UCSD-AML1 (cell line): ENCODE data around the gene ABCE1.
"Not testable (repeated sequence)": the region's sequence is repeated elsewhere in the genome, so short reads cannot be mapped to it uniquely, and the experiment has no call there.

Source experiments
- DNase-seq: peaks from one replicate; lab custom pipeline; 2025; ENCODE audit not compliant: unreplicated experiment; lab: John Stamatoyannopoulos, UW

Gene ABCE1

GRCh38 chr4:145101091-145101490, 3.0 kb downstream of the ABCE1 start:
- DNase-seq: no peak

- no peak for DNase-seq
These were observed 4.5 kb downstream of the ABCE1 start for GRCh38 chr4:145102619-145103018.

GRCh38 chr4:145103496-145103895, 5.4 kb downstream of the ABCE1 start:
- DNase-seq: no peak

DNA sequence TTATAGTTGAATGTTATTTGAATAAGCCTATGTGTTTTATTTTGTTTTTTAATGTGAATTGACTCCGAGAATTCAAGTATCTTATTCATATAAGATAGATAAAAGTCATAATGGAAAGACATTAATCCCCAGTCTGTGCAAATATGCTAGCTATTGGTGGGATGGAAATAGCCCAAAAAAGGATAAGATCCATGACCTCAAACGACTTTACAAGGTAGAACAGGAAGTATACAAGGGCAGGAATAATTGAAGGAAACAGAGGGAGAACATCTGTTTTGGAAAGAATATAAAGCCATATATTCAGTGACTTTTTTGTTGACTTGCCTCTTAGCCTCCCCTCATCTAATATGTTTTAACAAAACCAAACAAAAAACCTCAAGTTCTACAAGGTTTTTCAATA, 9.0 kb downstream of the ABCE1 start:
- no peak for DNase-seq

DNA sequence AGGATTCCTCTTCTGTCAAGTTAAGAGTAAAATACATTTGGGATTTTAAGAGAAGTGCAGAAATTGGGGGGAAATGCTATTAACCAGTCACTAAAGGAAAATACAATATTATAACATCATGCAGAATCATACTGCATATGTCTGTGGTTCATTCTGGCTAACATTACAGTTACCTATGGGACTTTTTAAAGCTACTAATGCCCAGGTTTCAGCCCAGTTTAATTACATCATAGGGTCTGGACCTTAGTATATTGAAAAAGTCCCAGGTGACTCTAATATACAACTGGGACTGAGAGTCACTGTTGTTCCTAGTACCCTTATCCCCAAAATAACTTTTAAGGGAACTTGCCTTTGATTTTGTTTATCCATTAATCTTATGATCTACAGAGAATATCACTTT, 10.0 kb downstream of the ABCE1 start:
- no peak for DNase-seq

- no peak for DNase-seq
These were observed 27.3 kb downstream of the ABCE1 start for GRCh38 chr4:145125396-145125795.

DNA sequence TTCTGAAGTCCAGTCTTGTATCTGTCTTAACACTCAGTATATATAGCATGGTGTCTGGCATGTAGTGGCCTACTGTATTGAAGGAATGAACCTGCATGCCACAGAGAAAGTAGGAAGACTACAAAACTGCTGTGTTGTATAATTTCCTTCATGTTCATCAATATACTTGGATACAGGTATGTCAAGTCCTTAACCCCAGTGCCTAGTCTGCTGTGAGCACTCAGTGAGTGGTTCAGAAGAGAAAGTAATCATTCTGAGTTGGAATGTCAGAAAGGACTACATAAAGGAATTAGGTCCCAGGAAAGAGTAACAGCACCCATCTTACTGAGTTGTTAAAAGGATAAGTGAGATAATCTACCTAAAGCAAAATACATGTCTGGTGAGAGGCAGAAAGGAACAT, 32.0 kb downstream of the ABCE1 start:
- no peak for DNase-seq

DNA sequence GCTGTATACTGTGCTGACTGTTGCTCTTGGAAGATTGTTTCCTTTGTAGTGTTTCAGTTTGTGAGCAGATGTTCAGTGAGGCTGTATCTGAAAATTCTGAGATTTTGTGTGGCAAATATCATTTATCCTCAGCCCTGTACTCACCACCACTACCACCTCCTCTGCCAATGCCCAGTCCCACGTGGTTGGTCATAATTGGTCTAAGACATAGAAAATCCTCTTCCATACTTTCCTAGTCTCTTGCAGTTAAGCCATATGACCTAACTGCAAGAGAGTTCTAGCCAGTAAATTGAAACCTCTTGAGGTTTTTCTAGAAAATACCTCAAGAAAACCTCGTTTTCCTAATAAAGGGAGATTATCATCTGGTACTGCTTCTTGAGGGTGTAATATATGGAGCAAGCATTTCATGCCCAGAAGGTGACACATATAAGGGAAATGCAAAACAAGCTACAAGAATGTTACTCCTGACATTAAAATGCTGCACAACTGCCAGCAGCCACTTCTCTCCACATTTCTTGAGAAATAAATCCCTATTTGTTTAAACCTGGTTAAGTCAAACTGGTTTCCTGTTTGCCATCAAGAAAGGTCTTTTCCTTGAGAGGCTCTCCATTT, 32.8 kb downstream of the ABCE1 start:
- DNase-seq: no peak

DNA sequence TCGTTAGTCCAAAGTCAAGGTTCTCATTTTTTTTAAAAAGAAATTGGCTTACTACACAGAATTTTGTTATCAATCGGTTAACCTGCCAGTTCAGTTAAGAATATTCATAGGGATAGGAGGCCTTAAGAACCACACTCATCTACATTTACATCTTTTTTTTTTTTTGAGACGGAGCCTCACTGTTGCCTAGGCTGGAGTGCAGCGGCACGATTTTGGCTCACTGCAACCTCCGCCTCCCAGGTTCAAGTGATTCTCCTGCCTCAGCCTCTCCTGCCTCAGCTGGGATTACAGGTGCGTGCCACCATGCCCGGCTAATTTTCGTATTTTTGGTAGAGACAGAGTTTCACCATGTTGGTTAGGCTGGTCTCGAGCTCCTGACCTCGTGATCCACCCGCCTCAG, 33.7 kb downstream of the ABCE1 start:
- DNase-seq: no peak

- DNase-seq: peak; percentile 20
These were observed 34.5 kb downstream of the ABCE1 start for GRCh38 chr4:145132511-145133098.

GRCh38 chr4:145136219-145136618, 38.1 kb downstream of the ABCE1 start:
- DNase-seq: not testable (repeated sequence)

DNA sequence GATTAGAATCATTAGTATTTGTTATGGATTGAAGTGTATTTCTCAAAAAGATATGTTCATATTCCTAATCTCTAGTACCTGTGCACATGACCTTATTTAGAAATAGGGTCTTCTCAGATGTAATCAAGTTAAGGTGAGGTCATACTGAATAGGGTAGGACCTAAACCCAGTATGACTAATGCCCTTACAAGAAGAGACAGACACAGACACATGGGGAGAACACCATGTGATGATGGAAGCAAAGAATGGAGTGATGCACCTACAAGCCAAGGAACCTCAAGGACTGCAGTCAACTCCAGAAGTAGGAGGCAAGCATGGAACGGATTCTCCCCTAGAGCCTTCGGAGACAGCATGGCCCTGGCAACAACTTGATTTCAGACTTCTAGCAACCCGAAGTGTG, 50.9 kb downstream of the ABCE1 start:
- DNase-seq: no peak

- DNase-seq: no peak
These were observed 55.2 kb downstream of the ABCE1 start for GRCh38 chr4:145153181-145153903.

DNA sequence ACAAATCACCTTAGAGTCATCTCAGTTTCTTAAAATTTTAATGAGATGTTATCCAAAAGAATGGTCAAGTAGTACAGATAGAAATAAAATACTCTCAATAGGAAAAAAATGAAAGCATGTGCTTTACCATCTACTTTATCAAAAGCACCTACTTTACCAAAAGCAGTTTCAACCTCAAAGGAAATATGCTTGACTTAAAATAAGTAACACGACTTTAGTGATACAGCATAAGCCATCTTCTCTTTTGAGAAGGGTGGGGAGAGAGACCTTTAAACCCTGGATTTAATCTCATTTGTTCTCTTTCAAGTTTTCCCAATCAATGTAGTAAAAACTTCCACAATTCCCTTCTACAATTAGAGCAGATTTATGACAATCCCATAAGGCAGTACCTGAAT, 55.8 kb downstream of the ABCE1 start:
- no peak for DNase-seq

DNA sequence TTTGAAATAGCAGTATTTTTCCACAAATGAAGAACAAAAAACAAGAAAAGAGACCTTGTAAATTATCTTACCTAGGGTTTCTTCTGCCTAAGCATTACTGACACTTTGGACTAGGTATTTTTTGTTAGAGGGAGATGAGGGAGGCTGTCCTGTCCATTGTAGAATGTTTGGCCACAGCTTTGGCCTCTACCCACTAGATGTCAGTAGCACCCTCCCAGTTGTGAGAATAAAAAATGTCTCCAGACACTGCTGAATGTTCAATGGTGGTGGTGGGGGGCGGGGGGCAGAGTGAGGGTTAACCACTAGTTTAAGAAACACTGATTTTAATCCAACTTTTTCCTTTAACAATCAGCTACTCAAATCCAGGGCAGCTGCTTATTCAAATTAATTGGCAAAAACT, 56.5 kb downstream of the ABCE1 start:
- peak; percentile 12 for DNase-seq

DNA sequence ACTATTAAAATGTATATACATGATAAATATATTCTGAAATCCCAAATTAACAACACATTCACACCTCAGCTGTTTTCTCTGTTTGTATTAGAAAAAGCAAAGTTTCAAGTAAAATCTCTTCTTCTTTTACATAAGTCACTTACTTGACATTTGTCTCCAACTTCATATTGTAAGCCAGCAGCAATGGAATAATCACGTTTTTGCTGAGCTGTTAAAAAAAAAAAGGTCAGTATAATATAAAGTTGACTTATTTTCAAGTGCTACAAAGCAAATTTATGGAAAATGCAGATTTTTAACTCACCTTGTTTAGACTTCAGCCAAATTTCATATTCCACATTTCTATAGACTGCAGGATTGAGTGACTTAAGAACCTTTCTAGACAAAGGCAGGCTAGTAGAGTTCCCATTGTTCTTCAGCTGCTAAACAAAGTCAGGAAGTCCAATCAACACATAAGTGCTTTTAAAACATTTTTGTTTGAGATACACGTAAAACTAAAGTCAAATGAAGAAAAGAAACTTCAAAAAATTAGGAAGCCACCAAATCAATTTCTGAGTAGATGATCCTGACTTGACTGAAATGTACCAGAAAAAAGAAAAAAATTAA, 57.3 kb downstream of the ABCE1 start:
- DNase-seq: no peak

DNA sequence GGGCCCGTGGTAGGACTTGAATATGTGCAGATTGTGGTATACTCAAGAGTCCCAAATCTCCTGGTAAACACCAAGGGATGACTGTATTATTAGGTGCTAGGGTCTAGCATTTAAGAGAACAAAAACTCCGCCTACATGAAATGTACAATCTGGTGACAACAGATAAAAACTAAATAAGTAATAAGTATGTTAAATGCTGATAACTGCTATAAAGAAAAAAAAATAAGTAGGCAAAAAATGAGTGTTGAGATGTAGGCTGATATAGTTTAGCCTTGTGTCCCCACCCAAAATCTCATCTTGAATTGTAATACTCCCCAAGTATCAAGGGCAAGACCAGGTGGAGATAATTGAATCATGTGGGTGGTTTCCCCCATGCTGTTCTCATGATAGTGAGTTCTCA, 58.9 kb downstream of the ABCE1 start:
- DNase-seq: no peak

DNA sequence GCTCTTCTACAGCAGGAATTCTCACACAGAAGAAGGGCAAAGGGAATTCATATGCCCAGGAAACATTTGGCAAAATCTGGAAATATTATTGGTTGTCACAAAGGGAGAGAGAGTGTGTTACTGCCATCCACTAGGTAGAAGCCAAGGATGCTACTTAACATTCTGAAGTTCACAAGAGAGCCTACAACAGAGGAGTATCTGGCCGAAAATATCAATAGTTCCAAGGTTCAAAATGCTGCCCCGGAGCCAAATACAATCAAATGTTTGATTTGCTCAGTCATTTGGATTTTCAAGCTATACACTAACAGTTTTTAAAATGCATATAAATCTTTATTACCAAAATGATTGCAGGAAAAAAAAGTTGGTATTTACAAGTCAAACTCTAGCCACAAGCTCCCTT, 63.4 kb downstream of the ABCE1 start:
- no peak for DNase-seq

DNA sequence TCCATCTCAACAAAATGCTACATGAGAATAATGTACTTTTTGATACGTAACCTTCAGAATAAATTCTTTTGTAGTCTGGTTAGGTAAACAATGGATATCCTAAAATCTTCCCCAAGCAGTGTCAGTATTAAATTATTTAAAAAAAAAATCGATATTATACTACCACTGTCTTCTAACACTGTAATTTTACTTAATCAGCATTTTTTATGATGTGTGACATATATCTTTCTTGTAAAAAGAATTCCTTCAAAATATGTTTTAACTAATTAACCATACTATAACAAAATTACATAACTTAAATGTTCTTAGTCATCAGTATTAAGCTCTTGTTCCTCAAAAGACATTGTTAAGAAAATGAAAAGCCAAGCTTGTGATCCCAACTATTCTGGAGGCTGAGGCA, 69.8 kb downstream of the ABCE1 start:
- DNase-seq: no peak

GRCh38 chr4:145168581-145169187, 70.6 kb downstream of the ABCE1 start:
- DNase-seq: no peak

- DNase-seq: no peak
These were observed 72.1 kb downstream of the ABCE1 start for GRCh38 chr4:145170223-145170622.

GRCh38 chr4:145171911-145172310, 73.8 kb downstream of the ABCE1 start:
- DNase-seq: no peak
